BJ (cell line): Measurements from ENCODE around the gene MAP2K7. TPM values are rescaled to one million over a fixed set of nuclear protein-coding genes. Genes with fewer than 3 reads are reported as not detected.

ENCODE experiments used
- CTCF ChIA-PET: fragments of 350-600 bp; formaldehyde crosslinking; extraction: SDS; loops from one replicate; lab custom pipeline; 2021; ENCODE audit warnings: antibody characterized with exemption, inconsistent platforms; lab: Yijun Ruan, JAX
- POLR2A ChIA-PET: fragments of 300-600 bp; sonication (Branson Sonifier 250); formaldehyde crosslinking; extraction: SDS; loops from one replicate; lab custom pipeline; 2021; ENCODE audit warnings: antibody characterized with exemption; lab: Charles Lee
- DNase-seq: peaks from one replicate; pipeline ENCODE4 v3.0.0-alpha.2; 2011; ENCODE audit warnings: low read depth
- H3K27me3 ChIP-seq: 2 replicates; pipeline ENCODE4 v1.6.0; 2011; ENCODE audit warnings: low read length; ENCODE audit not compliant: control insufficient read depth, insufficient read depth
- H3K36me3 ChIP-seq: 2 replicates; pipeline ENCODE4 v1.5.1; 2011; ENCODE audit warnings: low read length; ENCODE audit not compliant: control insufficient read depth, insufficient read depth
- H3K4me3 ChIP-seq: 2 replicates; pipeline ENCODE4 v1.5.1; 2011; ENCODE audit warnings: low read depth, mild to moderate bottlenecking, control low read depth, low read length
- CTCF ChIP-seq: IDR thresholded peaks from 2 replicates; pipeline ENCODE4 v1.5.1; 2011; ENCODE audit warnings: low read depth, mild to moderate bottlenecking, control low read depth, inconsistent platforms, low read length, moderate library complexity; ENCODE audit not compliant: insufficient read depth
- polyA plus RNA-seq: library from polyadenylated mRNA; depleted of rRNA; stranded (reverse); fragments of >200 nt; gene quantifications from 2 replicates; pipeline ENCODE4 v1.2.3, GENCODE V29; 2011

MAP2K7 gene
- polyA plus RNA-seq, 1 experiment = 8.0 TPM

- H3K36me3 ChIP-seq = peaks cover 21% of the 10 kb centered on the region
- CTCF ChIA-PET = interaction anchor here (0.6 kb wide), 1 partner anchor 124 kb away, joined by 3 read pairs; no protein-coding TSS in a partner anchor
These were observed 37.2 kb downstream of the MAP2K7 start for GRCh38 chr19:7940841-7941240.

GRCh38 chr19:7941895-7942596 lies 38.4 kb downstream of the MAP2K7 start:
- POLR2A ChIA-PET = interaction anchor here (0.7 kb wide), 1 partner anchor 109 kb away, joined by 3 read pairs; no protein-coding TSS in a partner anchor
- CTCF ChIA-PET = interaction anchor here (0.7 to 3.0 kb wide), 4 partner anchors 8 to 100 kb away, joined by 3 to 34 read pairs (median 4); no protein-coding TSS in a partner anchor
- 0 out of 2 replicates have a peak overlapping the region, but pooled peaks have one; percentile 98 for H3K4me3 ChIP-seq
- TF ChIP-seq CTCF = no peak
- H3K36me3 ChIP-seq = peaks cover 17% of the 10 kb centered on the region
- DNase-seq = no peak
- H3K27me3 ChIP-seq = no peaks in the 10 kb centered on the region

More at GRCh38 chr19:7940841-7941240, 37.2 kb downstream of the MAP2K7 start:
- POLR2A ChIA-PET = no interaction called here
- no peak for DNase-seq
- H3K27me3 ChIP-seq = no peaks in the 10 kb centered on the region
- no peak for TF ChIP-seq CTCF
- H3K4me3 ChIP-seq = no peak overlapping the region

GRCh38 chr19:7942981-7943443 lies 39.3 kb downstream of the MAP2K7 start:
- Histone ChIP-seq H3K27me3 (no peaks in the 10 kb centered on the region), H3K4me3 (peak overlapping the region; percentile 98), H3K36me3 (peaks cover 13% of the 10 kb centered on the region)
- CTCF ChIA-PET = interaction anchor here (0.7 to 3.6 kb wide), 19 partner anchors 9 to 474 kb away, joined by 3 to 57 read pairs (median 8); partner anchors contain the start of genes ELAVL1, MAP2K7 and SNAPC2
- POLR2A ChIA-PET = interaction anchor here (1.0 to 1.1 kb wide), 2 partner anchors 22 to 74 kb away, joined by 3 to 6 read pairs; partner anchors contain the start of gene SNAPC2
- no peak for TF ChIP-seq CTCF
- DNase-seq = no peak

- no peaks in the 10 kb centered on the region for H3K27me3 ChIP-seq
- POLR2A ChIA-PET = interaction anchor here (0.6 to 1.1 kb wide), 3 partner anchors 23 to 313 kb away, joined by 3 to 6 read pairs (median 3); partner anchors contain the start of gene SNAPC2
- TF ChIP-seq CTCF = no peak
- H3K36me3 ChIP-seq = peaks cover 13% of the 10 kb centered on the region
- DNase-seq = peak; percentile 98
- H3K4me3 ChIP-seq = peak within 1 kb of the TSS; percentile 98
- CTCF ChIA-PET = interaction anchor here (0.7 to 3.6 kb wide), 27 partner anchors 8 to 474 kb away, joined by 3 to 57 read pairs (median 5); partner anchors contain the start of genes ELAVL1, MAP2K7 and SNAPC2
These were observed 39.9 kb downstream of the MAP2K7 start, which contains the start of gene TIMM44 for GRCh38 chr19:7943444-7944176. Gene TIMM44 (minus strand): TSS chr19:7943666. CDS start chr19:7943651, 15 bp downstream.
